Activated CD4-positive, alpha-beta T cell treated with anti-CD3 and anti-CD28 coated beads for 36 hours (primary cell): Measurements from ENCODE around the gene SORD. TPM values are rescaled to one million over a fixed set of nuclear protein-coding genes. Genes with fewer than 3 reads are reported as not detected.
"Not testable (repeated sequence)": the region's sequence is repeated elsewhere in the genome, so short reads cannot be mapped to it uniquely, and the experiment has no call there.

Source experiments
- ATAC-seq: fragments of 200-7000 bp; cut with Tn5 transposase; one replicate; pipeline ENCODE4 v1.10.0; 2021; ENCODE audit warnings: mild to moderate bottlenecking, moderate library complexity
- CTCF ChIA-PET: fragments of 350-600 bp; sonication (Branson Sonifier 250); formaldehyde crosslinking; loops from one replicate; lab custom pipeline; 2021; ENCODE audit warnings: antibody characterized with exemption; lab: Charles Lee
- POLR2A ChIA-PET: fragments of 350-600 bp; sonication (Branson Sonifier 250); formaldehyde crosslinking; loops from one replicate; lab custom pipeline; 2021; ENCODE audit warnings: antibody characterized with exemption, inconsistent platforms; lab: Charles Lee
- DNase-seq: peaks from one replicate; pipeline ENCODE4 v3.0.0-alpha.2; 2020
- H3K27ac Mint-ChIP-seq: one replicate; pipeline ENCODE4 v1.8.0; 2021; ENCODE audit warnings: mixed read lengths
- H3K27me3 Mint-ChIP-seq: one replicate; pipeline ENCODE4 v1.8.0; 2021; ENCODE audit warnings: mixed read lengths
- H3K36me3 Mint-ChIP-seq: one replicate; pipeline ENCODE4 v1.8.0; 2021; ENCODE audit warnings: low read depth, mixed read lengths
- H3K4me1 Mint-ChIP-seq: one replicate; pipeline ENCODE4 v1.8.0; 2021; ENCODE audit warnings: mixed read lengths
- H3K4me3 Mint-ChIP-seq: one replicate; pipeline ENCODE4 v1.8.0; 2021; ENCODE audit warnings: mild to moderate bottlenecking, moderate library complexity, mixed read lengths
- H3K9me3 Mint-ChIP-seq: one replicate; pipeline ENCODE4 v1.8.0; 2021; ENCODE audit warnings: low read depth, mixed read lengths
- intact Hi-C, 2 experiments: fragments of 100-400 bp; cut with DNase I in 1 of 2; cut with micrococcal nuclease in 1 of 2; formaldehyde crosslinking; loops; one replicate each; pipeline versions ENCODE4 v1.14.2 to v1.15.1; 2022 to 2024; cut with DNase I, micrococcal nuclease
- total RNA-seq, 2 experiments: library from RNA; stranded (reverse); gene quantifications; one replicate each; pipeline ENCODE4 v1.2.3, GENCODE V29; 2021

The SORD gene
- total RNA-seq, result 10 to 100 TPM; 17.1 to 17.7 TPM

- ATAC-seq, result peak; percentile 99
- ChIA-PET CTCF (interaction anchor here (0.6 to 1.3 kb wide), 8 partner anchors 12 to 169 kb away, joined by 3 to 6 read pairs (median 4); no protein-coding TSS in a partner anchor), POLR2A (no interaction called here)
- H3K9me3 Mint-ChIP-seq, result no peaks in the 10 kb centered on the region
- peaks cover 7% of the 10 kb centered on the region for H3K36me3 Mint-ChIP-seq
- peaks cover 16% of the 10 kb centered on the region for H3K27me3 Mint-ChIP-seq
- peaks cover 23% of the 10 kb centered on the region for H3K4me1 Mint-ChIP-seq
- peak within 1 kb of the TSS; percentile 74 for H3K27ac Mint-ChIP-seq
- peak within 1 kb of the TSS; percentile 83 for H3K4me3 Mint-ChIP-seq
- DNase-seq, result peak; percentile 96
- intact Hi-C loops, result loop anchor here in 1 of 2 experiments (1.0 to 10.0 kb wide), 4 partner anchors 176 to 612 kb away; partner anchors contain the start of gene SQOR
Observed at GRCh38 chr15:45022871-45023658, at the start of gene SORD. TSS of gene SORD (plus strand) at chr15:45023195. CDS start at chr15:45023284, 89 bp downstream.

- H3K9me3 Mint-ChIP-seq, CTCF ChIA-PET, H3K27me3 Mint-ChIP-seq, H3K4me3 Mint-ChIP-seq, ATAC-seq, POLR2A ChIA-PET, H3K27ac Mint-ChIP-seq, H3K36me3 Mint-ChIP-seq, DNase-seq, H3K4me1 Mint-ChIP-seq: not testable (repeated sequence)
- intact Hi-C loops, result loop anchor here in 1 of 2 experiments (2.0 kb wide), 1 partner anchor 57 kb away; no protein-coding TSS in a partner anchor
Observed at GRCh38 chr15:44976183-44976582, 46.8 kb upstream of the SORD start.

GRCh38 chr15:44977781-44978180 is 45.2 kb upstream of the SORD start:
- ChIA-PET CTCF (interaction anchor here (0.8 to 1.4 kb wide), 2 partner anchors 15 to 59 kb away, joined by 3 to 4 read pairs; no protein-coding TSS in a partner anchor), POLR2A (interaction anchor here (0.6 kb wide), 1 partner anchor 156 kb away, joined by 4 read pairs; no protein-coding TSS in a partner anchor)
- DNase-seq, H3K4me3 Mint-ChIP-seq, H3K36me3 Mint-ChIP-seq, H3K27me3 Mint-ChIP-seq, ATAC-seq, H3K27ac Mint-ChIP-seq, H3K9me3 Mint-ChIP-seq, H3K4me1 Mint-ChIP-seq: not testable (repeated sequence)
- intact Hi-C loops, result loop anchor here in 1 of 2 experiments (2.0 kb wide), 1 partner anchor 59 kb away; no protein-coding TSS in a partner anchor

GRCh38 chr15:44979617-44980339 is 43.2 kb upstream of the SORD start:
- intact Hi-C loops, H3K36me3 Mint-ChIP-seq, DNase-seq, ATAC-seq, H3K9me3 Mint-ChIP-seq, H3K27me3 Mint-ChIP-seq, CTCF ChIA-PET, POLR2A ChIA-PET, H3K27ac Mint-ChIP-seq, H3K4me1 Mint-ChIP-seq, H3K4me3 Mint-ChIP-seq: not testable (repeated sequence)

GRCh38 chr15:44984144-44984543 is 38.9 kb upstream of the SORD start:
- intact Hi-C loops, result not testable (repeated sequence)

GRCh38 chr15:44986346-44987055 is 36.5 kb upstream of the SORD start:
- H3K4me1 Mint-ChIP-seq, POLR2A ChIA-PET, H3K4me3 Mint-ChIP-seq, H3K9me3 Mint-ChIP-seq, ATAC-seq, intact Hi-C loops, H3K27ac Mint-ChIP-seq, H3K36me3 Mint-ChIP-seq, DNase-seq, CTCF ChIA-PET, H3K27me3 Mint-ChIP-seq: not testable (repeated sequence)

More at GRCh38 chr15:44984144-44984543, 38.9 kb upstream of the SORD start:
- DNase-seq, H3K9me3 Mint-ChIP-seq, CTCF ChIA-PET, H3K27ac Mint-ChIP-seq, ATAC-seq, POLR2A ChIA-PET, H3K27me3 Mint-ChIP-seq, H3K4me1 Mint-ChIP-seq, H3K36me3 Mint-ChIP-seq, H3K4me3 Mint-ChIP-seq: not testable (repeated sequence)

- H3K9me3 Mint-ChIP-seq, intact Hi-C loops, H3K27me3 Mint-ChIP-seq, H3K4me3 Mint-ChIP-seq, H3K27ac Mint-ChIP-seq, CTCF ChIA-PET, H3K36me3 Mint-ChIP-seq, POLR2A ChIA-PET, H3K4me1 Mint-ChIP-seq: not testable (repeated sequence)
- ATAC-seq (peak; percentile 94), DNase-seq (peak; percentile 14)
Observed at GRCh38 chr15:44987711-44988110, 35.3 kb upstream of the SORD start.

GRCh38 chr15:44988184-44988869 is 34.7 kb upstream of the SORD start:
- H3K27ac Mint-ChIP-seq, intact Hi-C loops, DNase-seq, POLR2A ChIA-PET, H3K36me3 Mint-ChIP-seq, ATAC-seq, H3K4me3 Mint-ChIP-seq, H3K9me3 Mint-ChIP-seq, CTCF ChIA-PET, H3K4me1 Mint-ChIP-seq: not testable (repeated sequence)
- H3K27me3 Mint-ChIP-seq, result peaks cover 13% of the 10 kb centered on the region

- H3K36me3 Mint-ChIP-seq, H3K27ac Mint-ChIP-seq, H3K4me1 Mint-ChIP-seq, POLR2A ChIA-PET, intact Hi-C loops, H3K4me3 Mint-ChIP-seq, CTCF ChIA-PET, H3K9me3 Mint-ChIP-seq, ATAC-seq: not testable (repeated sequence)
- H3K27me3 Mint-ChIP-seq, result peaks cover 13% of the 10 kb centered on the region
- peak; percentile 11 for DNase-seq
Observed at GRCh38 chr15:44988870-44989219, 34.1 kb upstream of the SORD start.

- H3K9me3 Mint-ChIP-seq, H3K27ac Mint-ChIP-seq, H3K4me1 Mint-ChIP-seq, H3K36me3 Mint-ChIP-seq, H3K4me3 Mint-ChIP-seq, ATAC-seq, intact Hi-C loops, POLR2A ChIA-PET, H3K27me3 Mint-ChIP-seq, DNase-seq: not testable (repeated sequence)
- CTCF ChIA-PET, result interaction anchor here (0.6 kb wide), 1 partner anchor 430 kb away, joined by 4 read pairs; no protein-coding TSS in a partner anchor
Observed at GRCh38 chr15:44997632-44998031, 25.4 kb upstream of the SORD start.

GRCh38 chr15:44999105-44999504 is 23.9 kb upstream of the SORD start:
- no peak overlapping the region for H3K4me3 Mint-ChIP-seq
- POLR2A ChIA-PET, result no interaction called here
- no peaks in the 10 kb centered on the region for H3K36me3 Mint-ChIP-seq
- CTCF ChIA-PET, result no interaction called here
- intact Hi-C loops, result no loop called here
- no peak overlapping the region for H3K27ac Mint-ChIP-seq
- H3K4me1 Mint-ChIP-seq, result no peaks in the 10 kb centered on the region
- ATAC-seq, result no peak
- H3K9me3 Mint-ChIP-seq, result no peaks in the 10 kb centered on the region
- peaks cover 4% of the 10 kb centered on the region for H3K27me3 Mint-ChIP-seq
- DNase-seq, result no peak
